ENCODE results near the gene KAT8. TPM values are rescaled to one million over a fixed set of nuclear protein-coding genes. Genes with fewer than 3 reads are reported as not detected.

The KAT8 gene
- total RNA-seq, 1 donor from 2014 or later = 56.0 TPM

DNA sequence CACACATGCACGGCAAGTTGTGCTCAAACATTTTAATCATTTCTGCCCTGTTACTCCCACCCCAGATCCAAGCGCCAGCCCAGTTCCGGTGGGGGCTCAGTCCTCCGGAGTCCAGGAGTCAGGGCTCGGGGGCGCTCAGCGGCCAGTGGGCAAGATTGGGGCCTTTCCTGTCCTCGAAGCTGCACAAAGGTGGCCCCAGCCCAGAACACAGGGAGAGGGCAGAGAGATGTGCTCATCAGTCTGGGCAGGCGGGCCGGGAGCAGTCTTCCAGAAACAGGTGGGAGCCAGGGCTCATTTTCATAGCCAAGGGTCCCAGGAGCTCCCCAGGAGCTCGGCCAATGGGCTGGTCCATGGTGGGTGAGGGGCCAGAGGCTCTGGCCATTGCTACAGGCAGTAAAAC is 14.0 kb downstream of the KAT8 start:
- Mint-ChIP-seq H3K27me3 (ENCODE audit: unreplicated experiment) (no peaks in the 10 kb centered on the region), H3K27ac (ENCODE audit: unreplicated experiment) (no peak overlapping the region), H3K4me1 (ENCODE audit: unreplicated experiment) (peaks cover 4% of the 10 kb centered on the region), H3K36me3 (ENCODE audit: unreplicated experiment) (peaks cover 7% of the 10 kb centered on the region), H3K4me3 (ENCODE audit: unreplicated experiment) (no peak overlapping the region), H3K9me3 (ENCODE audit: unreplicated experiment) (no peaks in the 10 kb centered on the region)
- no peak for DNase-seq (ENCODE audit: extremely low spot score, unreplicated experiment)
- TF ChIP-seq, protein P1, sequence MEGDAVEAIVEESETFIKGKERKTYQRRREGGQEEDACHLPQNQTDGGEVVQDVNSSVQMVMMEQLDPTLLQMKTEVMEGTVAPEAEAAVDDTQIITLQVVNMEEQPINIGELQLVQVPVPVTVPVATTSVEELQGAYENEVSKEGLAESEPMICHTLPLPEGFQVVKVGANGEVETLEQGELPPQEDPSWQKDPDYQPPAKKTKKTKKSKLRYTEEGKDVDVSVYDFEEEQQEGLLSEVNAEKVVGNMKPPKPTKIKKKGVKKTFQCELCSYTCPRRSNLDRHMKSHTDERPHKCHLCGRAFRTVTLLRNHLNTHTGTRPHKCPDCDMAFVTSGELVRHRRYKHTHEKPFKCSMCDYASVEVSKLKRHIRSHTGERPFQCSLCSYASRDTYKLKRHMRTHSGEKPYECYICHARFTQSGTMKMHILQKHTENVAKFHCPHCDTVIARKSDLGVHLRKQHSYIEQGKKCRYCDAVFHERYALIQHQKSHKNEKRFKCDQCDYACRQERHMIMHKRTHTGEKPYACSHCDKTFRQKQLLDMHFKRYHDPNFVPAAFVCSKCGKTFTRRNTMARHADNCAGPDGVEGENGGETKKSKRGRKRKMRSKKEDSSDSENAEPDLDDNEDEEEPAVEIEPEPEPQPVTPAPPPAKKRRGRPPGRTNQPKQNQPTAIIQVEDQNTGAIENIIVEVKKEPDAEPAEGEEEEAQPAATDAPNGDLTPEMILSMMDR (IDR thresholded peaks at IDR 0.05) = no peak

GRCh38 chr16:31131841-31132271 is 14.4 kb downstream of the KAT8 start:
- H3K27ac Mint-ChIP-seq (ENCODE audit: unreplicated experiment) = no peak overlapping the region
- DNase-seq (ENCODE audit: extremely low spot score, unreplicated experiment) = no peak

GRCh38 chr16:31132303-31132979 is 15.0 kb downstream of the KAT8 start:
- Mint-ChIP-seq H3K4me1 (ENCODE audit: unreplicated experiment) (peaks cover 4% of the 10 kb centered on the region), H3K27ac (ENCODE audit: unreplicated experiment) (no peak overlapping the region), H3K9me3 (ENCODE audit: unreplicated experiment) (no peaks in the 10 kb centered on the region), H3K36me3 (ENCODE audit: unreplicated experiment) (peaks cover 7% of the 10 kb centered on the region), H3K27me3 (ENCODE audit: unreplicated experiment) (no peaks in the 10 kb centered on the region), H3K4me3 (ENCODE audit: unreplicated experiment) (no peak overlapping the region)
- TF ChIP-seq, protein P1 (IDR thresholded peaks at IDR 0.05) = no peak
- DNase-seq (ENCODE audit: extremely low spot score, unreplicated experiment) = no peak

More at GRCh38 chr16:31131841-31132271, 14.4 kb downstream of the KAT8 start:
- Mint-ChIP-seq H3K4me3 (ENCODE audit: unreplicated experiment) (no peak overlapping the region), H3K36me3 (ENCODE audit: unreplicated experiment) (peaks cover 7% of the 10 kb centered on the region), H3K27me3 (ENCODE audit: unreplicated experiment) (no peaks in the 10 kb centered on the region), H3K9me3 (ENCODE audit: unreplicated experiment) (no peaks in the 10 kb centered on the region), H3K4me1 (ENCODE audit: unreplicated experiment) (peaks cover 4% of the 10 kb centered on the region)
- TF ChIP-seq, protein P1 (IDR thresholded peaks at IDR 0.05) = no peak

DNA sequence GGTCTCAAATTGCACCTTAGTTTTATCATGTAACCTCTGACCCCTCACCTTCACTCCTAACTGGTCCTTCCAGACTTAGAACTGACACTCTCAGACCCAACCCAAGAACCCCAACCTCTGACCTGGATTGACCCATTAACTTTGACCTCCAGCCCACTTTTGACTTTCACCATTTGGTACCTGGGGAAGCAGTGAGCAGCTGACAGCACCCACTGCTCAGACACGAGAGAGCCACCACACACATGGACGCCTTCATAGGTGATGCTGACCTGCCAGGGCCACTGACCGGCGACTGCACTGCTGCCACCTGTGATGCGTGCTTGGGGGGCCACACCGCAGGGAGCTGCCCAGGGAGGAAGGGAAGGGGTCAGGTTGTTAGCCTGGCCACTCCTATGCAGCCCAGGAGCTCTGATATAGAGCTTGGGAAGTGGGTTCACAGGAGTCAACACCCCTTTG is 15.6 kb downstream of the KAT8 start:
- Mint-ChIP-seq H3K4me3 (ENCODE audit: unreplicated experiment) (no peak overlapping the region), H3K27ac (ENCODE audit: unreplicated experiment) (no peak overlapping the region), H3K9me3 (ENCODE audit: unreplicated experiment) (no peaks in the 10 kb centered on the region), H3K4me1 (ENCODE audit: unreplicated experiment) (peaks cover 4% of the 10 kb centered on the region), H3K27me3 (ENCODE audit: unreplicated experiment) (no peaks in the 10 kb centered on the region), H3K36me3 (ENCODE audit: unreplicated experiment) (peaks cover 2% of the 10 kb centered on the region)
- TF ChIP-seq, protein P1 (IDR thresholded peaks at IDR 0.05) = no peak
- DNase-seq (ENCODE audit: extremely low spot score, unreplicated experiment) = no peak

GRCh38 chr16:31134091-31134571 is 16.7 kb downstream of the KAT8 start:
- no peak overlapping the region for H3K27ac Mint-ChIP-seq (ENCODE audit: unreplicated experiment)
- no peaks in the 10 kb centered on the region for H3K9me3 Mint-ChIP-seq (ENCODE audit: unreplicated experiment)
- peaks cover 2% of the 10 kb centered on the region for H3K36me3 Mint-ChIP-seq (ENCODE audit: unreplicated experiment)
- DNase-seq (ENCODE audit: extremely low spot score, unreplicated experiment) = no peak
- H3K27me3 Mint-ChIP-seq (ENCODE audit: unreplicated experiment) = no peaks in the 10 kb centered on the region
- no peak overlapping the region for H3K4me3 Mint-ChIP-seq (ENCODE audit: unreplicated experiment)
- TF ChIP-seq, protein P1 (IDR thresholded peaks at IDR 0.05) = no peak
- H3K4me1 Mint-ChIP-seq (ENCODE audit: unreplicated experiment) = peaks cover 6% of the 10 kb centered on the region
